ENCODE measurements around the gene TBC1D3L.
"Not testable (repeated sequence)": the region's sequence is repeated elsewhere in the genome, so short reads cannot be mapped to it uniquely, and the experiment has no call there.

TBC1D3L gene
- 0.74 to 1.6 reads per million in 2 experiments for total RNA-seq

GRCh38 chr17:37988960-37989359 lies at the start of gene TBC1D3L:
TSS of gene TBC1D3L (minus strand) at chr17:37989060. CDS start at chr17:37987520, 1,540 bp downstream.
- DNase-seq (ENCODE audit: low read depth): not testable (repeated sequence)

- DNase-seq (ENCODE audit: low read depth): not testable (repeated sequence)
These were observed 14.8 kb upstream of the TBC1D3L start, which contains the start of gene TBC1D3D for GRCh38 chr17:38003676-38004075. TSS of gene TBC1D3D (plus strand) at chr17:38003976. CDS start at chr17:38005561, 1,585 bp downstream.
